Cardiac fibroblast (primary cell): ENCODE measurements around the gene ACLY.

ENCODE experiments used
- DNase-seq, 2 donors: peaks; one replicate each; pipeline versions ENCODE4 v3.0.0 to v3.0.0-alpha.2; 2010; ENCODE audit warnings: low read depth in 2 of 2
- H3K4me3 ChIP-seq, 2 donors: replicated peaks in 1 of 2; 1 replicate in 1 of 2; 2 replicates in 1 of 2; pipeline ENCODE4 v1.5.1; 2011; ENCODE audit warnings: low read depth in 2 of 2, low read length in 2 of 2, mild to moderate bottlenecking in 2 of 2, moderate library complexity in 1 of 2
- CTCF ChIP-seq: IDR thresholded peaks from one replicate; pipeline ENCODE4 v1.5.1; 2011; ENCODE audit warnings: low read depth, mild to moderate bottlenecking, low read length, inconsistent platforms

ACLY gene

DNA sequence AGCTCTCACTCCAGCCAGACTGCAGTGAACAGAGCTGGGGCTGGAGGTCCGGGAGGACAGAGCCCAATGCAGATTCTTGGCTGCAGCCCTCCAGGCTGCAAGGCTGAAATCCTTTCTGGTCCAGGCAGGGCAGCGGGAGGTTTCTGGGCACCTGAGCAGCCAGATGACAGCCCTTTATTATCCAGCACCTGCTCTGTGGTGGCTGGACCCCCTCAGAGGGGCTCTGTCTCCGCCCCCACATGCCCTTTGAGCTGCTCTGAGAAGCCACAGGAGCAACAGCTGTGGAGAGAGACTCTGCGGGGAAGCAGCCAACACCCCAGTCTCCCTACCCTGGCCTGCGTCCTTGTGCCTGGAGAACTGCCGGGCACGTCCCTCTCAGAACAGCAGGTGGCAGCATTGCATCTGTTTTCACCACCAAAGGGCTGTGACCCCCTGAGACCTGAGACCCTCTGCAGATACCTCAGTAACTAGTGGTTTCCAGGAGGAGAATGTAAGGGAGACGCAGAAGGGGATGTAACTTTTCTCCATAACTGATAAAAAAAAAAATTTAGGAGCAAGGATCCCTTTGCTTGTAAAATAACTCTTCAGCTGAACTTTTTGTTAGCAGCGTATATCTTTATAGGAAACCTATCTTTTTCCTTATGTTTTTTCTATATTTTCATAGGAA lies 44.1 kb upstream of the ACLY start:
- peak; percentile 91 for TF ChIP-seq CTCF
- no peak overlapping the region for H3K4me3 ChIP-seq
- DNase-seq: peak; percentile 67 to 72

DNA sequence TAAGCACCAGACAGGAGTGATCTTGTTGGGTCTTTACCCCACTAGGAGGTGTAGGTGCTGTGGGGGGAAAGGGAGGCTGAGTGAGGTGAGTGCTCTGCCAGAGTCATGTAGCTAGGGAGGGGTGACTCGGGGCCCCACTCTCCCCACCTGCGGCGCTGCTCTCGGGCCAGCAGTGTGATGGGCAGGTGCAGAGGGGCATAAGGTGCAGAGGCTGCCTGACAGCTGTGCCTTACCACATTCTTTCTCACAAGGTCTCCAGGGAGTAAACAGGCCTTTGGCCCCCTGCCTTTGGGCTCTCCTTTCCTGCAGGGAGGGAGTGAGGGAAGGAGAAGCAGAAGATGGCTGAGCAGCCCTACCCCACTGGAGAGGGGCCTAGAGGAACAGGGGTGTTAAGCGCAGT lies 43.4 kb upstream of the ACLY start:
- TF ChIP-seq CTCF: no peak
- DNase-seq: no peak
- H3K4me3 ChIP-seq: no peak overlapping the region

GRCh38 chr17:41959336-41960095 lies 40.8 kb upstream of the ACLY start:
- no peak overlapping the region for H3K4me3 ChIP-seq
- peak; percentile 74 to 80 for DNase-seq
- peak; percentile 64 for TF ChIP-seq CTCF

DNA sequence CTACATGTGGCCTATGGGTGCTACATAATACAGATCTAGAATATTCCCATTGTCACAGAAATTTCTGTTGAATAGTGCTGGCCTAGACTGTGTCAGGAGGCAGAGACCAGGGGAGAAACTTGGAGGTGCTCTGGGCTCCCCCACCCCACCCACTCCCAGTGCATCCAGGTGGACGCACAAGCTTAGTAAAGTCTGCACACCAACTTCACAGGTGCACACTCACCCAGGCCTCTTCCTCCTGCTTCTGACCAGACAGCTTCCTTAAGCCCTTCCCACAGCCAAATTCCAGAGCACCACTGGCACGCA lies 40.2 kb upstream of the ACLY start:
- DNase-seq: no peak
- H3K4me3 ChIP-seq: no peak overlapping the region
- no peak for TF ChIP-seq CTCF

GRCh38 chr17:41957869-41958439 lies 39.2 kb upstream of the ACLY start:
- DNase-seq: no peak
- TF ChIP-seq CTCF: no peak
- no peak overlapping the region for H3K4me3 ChIP-seq

GRCh38 chr17:41957031-41957868 lies 38.5 kb upstream of the ACLY start:
- peak; percentile 41 to 64 for DNase-seq
- H3K4me3 ChIP-seq: no peak overlapping the region
- TF ChIP-seq CTCF: no peak
